GM21423 (cell line): ENCODE data around the gene PPP1R18.
"Not testable (repeated sequence)": the region's sequence is repeated elsewhere in the genome, so short reads cannot be mapped to it uniquely, and the experiment has no call there.

ENCODE experiments used
- ATAC-seq: cut with Tn5 transposase; IDR thresholded peaks from one replicate; pipeline ENCODE4 v1.9.1; 2021; ENCODE audit warnings: mild to moderate bottlenecking, moderate library complexity; ENCODE audit not compliant: unreplicated experiment

Gene PPP1R18

GRCh38 chr6:30670760-30671527, 15.5 kb downstream of the PPP1R18 start:
- no peak for ATAC-seq

DNA sequence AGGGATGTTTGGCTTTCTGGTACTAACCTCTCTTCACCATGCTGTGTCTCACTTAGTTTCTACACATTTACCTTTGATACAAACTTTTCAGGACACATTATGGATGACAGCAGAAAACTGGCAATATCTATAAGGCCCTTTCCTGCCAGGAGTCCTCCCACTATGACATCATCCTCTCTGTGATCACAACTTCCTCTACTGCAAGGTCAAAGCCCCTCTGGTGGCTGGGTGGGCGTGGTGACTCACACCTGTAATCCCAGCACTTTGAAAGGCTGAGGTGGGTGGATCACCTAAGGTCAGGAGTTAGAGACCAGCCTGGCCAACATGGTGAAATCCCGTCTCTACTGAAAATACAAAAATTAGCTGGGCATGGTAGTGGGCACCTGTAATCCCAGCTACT, 20.1 kb downstream of the PPP1R18 start:
- not testable (repeated sequence) for ATAC-seq

GRCh38 chr6:30664994-30665767, 21.3 kb downstream of the PPP1R18 start:
- ATAC-seq = no peak

DNA sequence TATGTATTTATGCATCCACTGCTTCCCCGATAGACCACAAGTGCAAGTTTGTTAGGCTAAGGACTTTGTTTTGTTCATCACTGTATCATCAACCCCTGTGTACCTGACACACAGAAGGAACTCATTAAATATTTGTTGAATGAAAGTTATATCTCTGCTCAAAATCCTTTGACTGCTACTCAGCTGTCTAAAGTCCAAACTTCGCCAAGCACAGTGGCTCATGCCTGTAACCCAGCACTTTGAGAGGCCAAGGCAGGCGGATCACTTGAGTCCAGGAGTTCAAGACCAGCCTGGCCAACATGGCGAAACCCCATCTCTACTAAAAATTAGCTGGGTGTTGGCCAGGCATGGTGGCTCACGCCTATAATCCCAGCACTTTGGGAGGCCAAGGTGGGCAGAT, 28.5 kb downstream of the PPP1R18 start:
- not testable (repeated sequence) for ATAC-seq

DNA sequence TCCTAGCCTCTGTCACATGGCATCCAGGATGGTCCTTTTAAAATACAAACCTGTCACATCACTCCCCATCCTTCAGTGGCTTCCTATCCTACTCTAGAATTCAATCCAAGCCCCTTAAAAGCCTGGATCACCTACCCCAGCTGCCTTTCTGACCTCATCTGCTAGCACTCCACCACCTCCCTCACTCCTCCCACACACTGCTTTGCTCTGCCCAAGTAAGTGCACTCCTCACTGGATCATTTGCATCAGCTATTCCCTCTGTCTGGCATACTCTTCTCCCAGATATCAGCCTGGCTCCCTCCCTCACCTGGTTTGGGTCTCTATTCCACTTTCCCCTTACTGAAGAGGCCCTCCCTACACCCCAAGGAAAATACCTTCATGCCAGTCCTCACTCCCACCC, 29.0 kb downstream of the PPP1R18 start:
- ATAC-seq = no peak

DNA sequence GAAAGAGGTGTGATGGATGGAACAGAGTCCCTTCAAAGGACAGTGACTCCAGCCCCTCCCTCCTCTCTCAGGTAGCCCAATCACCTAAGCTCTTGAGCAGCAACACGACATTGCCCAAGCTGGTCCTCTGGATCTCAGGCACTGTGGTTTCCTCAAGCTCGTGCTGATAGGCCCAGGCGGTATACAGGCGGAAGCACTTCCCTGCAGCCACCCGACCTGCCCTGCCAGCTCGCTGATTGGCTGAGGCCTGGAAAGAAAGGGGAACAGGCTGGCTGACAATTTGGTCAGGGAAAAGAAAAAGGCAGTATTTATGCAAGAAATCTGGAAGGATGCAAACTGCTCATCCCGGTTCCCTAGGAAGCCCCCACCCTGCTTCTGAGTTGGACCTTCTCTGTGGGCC, 29.9 kb downstream of the PPP1R18 start:
- no peak for ATAC-seq

GRCh38 chr6:30655743-30656094, 30.7 kb downstream of the PPP1R18 start:
- no peak for ATAC-seq

DNA sequence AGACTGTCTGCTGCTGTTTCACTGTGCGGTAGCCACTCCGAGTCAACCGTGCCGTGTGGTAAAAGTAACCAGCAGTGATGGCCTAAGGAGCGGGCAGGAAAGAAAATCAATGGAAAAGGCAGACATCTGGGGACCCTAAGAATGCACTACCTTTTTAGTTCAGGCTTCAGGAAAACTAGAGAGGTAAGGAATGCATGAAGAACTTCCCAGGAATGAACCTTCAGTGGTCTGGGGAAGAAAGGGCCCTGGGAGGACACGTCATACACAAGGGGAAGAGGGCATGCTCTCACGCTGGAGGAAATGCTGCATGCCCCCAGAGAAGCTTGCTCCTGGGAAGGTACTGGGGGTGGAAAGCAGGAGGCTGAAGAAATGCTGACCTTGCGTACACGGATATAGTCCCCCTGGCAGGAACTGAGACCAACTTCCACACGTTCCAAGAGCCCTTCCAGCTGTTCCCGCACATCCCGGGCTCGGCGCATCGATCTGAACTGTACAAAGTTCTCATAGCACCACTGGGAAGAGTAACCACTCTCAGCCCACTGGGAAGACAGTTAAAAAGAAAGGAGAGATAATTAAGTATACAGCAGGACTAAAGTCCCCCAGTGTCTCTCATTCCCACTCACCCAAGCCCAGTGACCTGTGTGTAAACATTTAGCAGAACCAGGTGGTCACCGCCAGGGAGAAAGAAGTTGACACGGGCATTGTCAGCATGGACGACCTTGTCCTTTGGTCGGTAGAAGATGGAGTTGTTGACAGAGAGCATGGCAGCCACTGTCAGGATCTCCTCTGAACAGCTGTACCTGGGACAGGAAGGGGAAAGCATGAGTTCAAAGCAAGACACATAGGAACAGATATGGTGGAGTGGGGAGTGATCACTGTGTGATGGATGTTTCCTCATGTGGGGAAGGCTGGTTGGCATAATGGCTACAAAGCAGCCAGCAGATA, 31.4 kb downstream of the PPP1R18 start:
- no peak for ATAC-seq

DNA sequence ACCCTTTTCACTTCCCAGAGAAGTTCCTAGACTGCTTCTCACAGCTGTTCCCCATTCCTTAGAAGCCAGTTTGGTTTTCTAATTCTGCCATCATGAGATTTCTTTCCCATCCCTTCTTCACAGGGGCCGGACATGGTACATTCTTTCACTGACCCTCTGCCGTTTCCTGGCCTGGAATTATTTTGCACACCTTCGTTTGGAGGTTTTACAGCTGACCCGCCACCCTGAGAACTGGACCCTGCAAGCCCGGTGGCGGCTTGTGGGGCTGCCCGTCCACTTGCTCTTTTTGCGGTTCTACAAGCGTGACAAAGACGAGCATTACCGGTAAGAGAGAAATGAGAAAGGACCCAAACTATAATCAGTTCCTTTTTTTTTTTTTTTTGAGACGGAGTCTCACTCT, 35.3 kb downstream of the PPP1R18 start:
- ATAC-seq = no peak

DNA sequence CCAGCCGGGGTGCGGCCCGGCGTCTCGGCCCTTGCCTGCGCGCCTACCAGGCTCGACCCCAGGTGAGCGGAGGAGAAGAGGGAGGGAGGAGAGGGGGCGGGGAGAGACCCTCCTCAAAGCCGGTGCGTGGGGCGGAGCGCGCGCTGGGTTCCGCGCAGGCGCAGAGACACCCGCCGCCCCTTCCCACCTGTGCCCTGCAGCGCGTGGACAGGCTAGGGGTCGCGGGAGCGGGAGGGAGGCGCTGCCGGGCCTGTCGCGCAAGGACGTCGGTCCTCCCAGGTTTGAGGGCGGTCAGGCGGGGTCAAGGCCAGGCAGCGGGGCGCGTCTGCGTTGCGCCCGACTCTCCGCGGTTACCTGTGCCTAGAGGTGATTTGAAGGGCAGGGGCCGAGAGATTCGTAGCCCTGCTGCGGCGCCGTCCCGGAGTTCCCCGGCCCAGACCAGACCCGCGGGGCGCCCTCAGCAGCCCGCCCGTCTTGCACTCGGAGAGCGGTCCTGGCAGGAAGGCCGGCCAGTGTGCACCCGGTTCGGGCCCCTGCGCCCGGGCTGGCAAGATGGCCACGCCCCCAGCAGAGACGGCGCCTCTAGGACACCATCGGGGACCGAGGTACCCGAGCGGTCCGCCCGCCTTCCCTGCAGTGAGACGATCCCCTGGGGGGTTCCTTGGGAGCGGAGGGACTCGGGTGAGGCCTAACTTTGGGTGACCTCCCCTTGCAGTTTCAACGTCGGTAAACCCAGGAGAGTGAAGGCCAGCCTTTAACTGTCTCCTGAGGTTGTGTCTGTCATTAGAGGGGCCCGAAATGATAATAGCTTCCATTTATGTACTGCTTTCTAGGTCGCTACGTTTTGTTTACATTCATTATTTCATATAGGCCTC, 39.0 kb downstream of the PPP1R18 start:
- peak; percentile 60 for ATAC-seq

DNA sequence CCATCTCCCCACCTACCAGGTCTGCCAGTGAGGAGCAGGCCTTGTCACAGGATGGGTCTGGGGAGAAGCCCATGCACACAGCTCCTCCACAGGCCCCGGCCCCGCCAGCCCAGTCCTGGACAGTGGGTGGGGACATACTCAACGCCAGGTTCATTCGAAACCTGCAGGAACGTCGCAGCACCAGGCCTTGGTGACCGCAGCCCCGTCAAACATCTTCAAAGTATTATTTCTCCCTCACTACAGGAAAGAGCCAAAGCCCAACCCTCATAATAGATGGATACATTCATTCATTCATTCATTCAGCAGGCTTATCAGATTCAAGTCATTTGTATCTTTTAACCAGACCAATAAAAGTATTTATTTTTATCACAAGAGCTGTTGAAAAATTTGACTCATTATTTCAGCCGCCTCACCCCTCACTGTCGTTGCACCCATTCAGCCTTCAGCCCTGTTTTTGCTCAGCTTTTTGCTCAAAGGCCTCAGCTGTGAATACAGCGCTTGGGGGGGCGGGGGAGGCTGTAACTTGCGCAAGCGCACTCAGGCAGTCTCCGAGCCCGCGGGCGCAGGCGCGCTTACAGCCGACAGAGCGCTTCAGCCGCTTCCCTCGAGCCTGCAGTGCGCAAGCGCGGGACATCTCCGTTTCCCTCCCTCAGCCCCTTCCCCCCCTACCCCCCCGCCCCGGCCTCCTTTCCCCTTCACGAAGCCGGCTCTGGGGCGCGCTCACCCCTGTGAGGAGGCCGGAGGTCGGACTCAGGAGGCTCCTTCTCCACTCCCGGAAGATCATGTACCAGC, 39.8 kb downstream of the PPP1R18 start, which contains the start of gene C6orf136:
TSS of gene C6orf136 (plus strand) at position 684 of the 792 bp plus-strand sequence. CDS start at position 783, 99 bp downstream.
- ATAC-seq = peak; percentile 52

DNA sequence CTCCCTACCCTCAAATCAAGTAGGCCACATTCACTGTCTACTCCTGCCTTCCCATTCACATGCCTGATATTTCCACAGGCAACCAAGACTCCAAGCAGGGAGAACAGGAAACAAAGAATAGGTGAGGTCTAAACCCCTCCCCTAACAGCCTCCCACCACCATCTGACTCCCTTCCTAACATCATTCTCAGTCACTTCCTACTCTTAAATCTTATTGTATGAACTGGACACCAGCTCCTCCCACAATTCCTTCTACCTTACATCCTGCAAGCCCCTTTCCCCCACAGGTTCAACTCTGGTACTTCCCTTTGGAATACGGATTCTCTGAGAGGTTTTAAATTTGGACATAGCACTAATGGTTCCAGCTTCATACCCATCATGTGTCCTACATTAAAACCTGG, 40.5 kb downstream of the PPP1R18 start:
- no peak for ATAC-seq

DNA sequence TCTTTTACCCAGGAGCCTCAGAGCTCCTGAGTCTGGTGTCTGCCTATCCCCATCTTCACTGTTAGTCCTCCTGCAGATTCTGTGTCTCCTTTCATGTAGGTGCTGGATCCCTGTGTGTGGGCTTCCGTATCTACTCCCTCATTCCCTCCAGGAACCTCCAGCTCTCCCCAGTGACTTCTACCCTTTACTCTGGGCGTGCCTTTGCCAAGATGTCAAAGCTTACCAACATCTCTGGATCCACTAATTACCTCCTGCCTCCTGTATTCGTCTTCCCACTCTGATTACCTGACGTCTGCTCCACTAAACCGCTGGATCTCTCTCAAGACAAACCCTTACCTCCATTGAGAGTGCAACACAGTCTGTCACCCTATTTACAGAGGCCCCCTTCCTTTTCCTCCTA, 41.7 kb downstream of the PPP1R18 start:
- no peak for ATAC-seq

- no peak for ATAC-seq
These were observed 42.8 kb downstream of the PPP1R18 start for GRCh38 chr6:30643656-30644055.

- ATAC-seq = no peak
These were observed 45.4 kb downstream of the PPP1R18 start for GRCh38 chr6:30641048-30641447.

- no peak for ATAC-seq
These were observed 46.0 kb downstream of the PPP1R18 start for GRCh38 chr6:30640481-30640880.

DNA sequence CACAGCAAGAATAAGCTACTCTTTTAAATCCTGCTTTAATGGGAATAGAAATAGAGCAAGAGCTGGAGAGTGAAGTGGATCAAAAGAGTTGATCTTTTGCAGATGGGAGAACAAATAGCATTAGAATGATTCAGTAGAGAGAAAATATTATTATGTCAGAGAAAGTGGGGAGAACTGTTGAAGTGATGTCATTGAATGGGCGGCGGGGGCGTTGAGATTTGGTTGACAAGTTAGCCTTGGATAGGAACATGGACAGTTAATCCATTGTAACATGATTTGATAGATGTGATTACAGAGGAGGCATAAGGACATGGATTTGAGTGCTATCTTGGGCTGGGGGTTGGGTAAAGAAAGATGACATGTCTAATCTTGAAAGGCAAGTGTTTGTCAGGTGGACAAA, 50.6 kb downstream of the PPP1R18 start:
- no peak for ATAC-seq

DNA sequence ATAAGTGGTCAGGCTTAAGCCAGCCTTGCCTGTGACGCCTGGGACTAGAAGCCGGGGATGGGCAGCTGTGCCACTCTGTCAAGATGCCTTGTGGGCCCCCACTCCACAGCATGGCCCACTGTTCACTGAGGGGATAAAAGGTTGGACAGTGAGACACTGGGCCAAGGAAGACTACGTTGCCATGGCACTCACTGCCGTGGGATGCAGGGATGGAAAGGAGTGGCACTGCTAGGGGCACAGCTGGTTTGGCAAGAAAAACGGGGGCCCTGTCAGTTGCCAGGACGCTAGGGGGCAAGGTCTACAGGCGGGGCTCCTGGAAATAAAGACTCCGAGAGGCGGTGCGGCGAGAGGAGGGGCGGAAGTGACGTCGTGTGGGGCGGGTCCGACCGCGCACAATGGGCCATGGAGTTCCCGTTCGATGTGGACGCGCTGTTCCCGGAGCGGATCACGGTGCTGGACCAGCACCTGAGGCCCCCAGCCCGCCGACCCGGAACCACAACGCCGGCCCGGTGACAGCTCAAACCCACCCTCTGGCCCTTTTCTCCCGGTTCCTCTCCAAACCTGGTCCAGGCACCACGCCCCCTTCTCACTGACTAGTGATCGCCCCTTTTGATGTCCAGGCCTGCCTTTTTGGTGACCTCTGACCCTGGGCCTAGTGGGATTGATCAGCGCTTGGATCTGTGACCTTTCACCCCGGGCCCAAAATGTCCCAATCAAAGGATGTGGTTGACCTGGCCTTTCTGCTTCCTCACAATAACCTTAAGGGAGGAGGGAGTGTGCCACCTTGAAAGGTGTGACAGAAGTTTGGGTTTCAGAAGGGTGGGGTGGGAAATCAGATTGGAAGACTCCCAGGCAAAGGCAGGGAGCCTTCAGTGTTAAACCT, 59.7 kb downstream of the PPP1R18 start, which contains the start of gene ATAT1:
TSS of gene ATAT1 (plus strand) at position 391 of the 883 bp plus-strand sequence.
- peak; percentile 79 for ATAC-seq
